GM19452 (cell line): ENCODE results near the gene OR1A2.
"Not testable (repeated sequence)": the region's sequence is repeated elsewhere in the genome, so short reads cannot be mapped to it uniquely, and the experiment has no call there.

Experiments
- ATAC-seq: cut with Tn5 transposase; IDR thresholded peaks from one replicate; pipeline ENCODE4 v1.9.1; 2021; ENCODE audit not compliant: unreplicated experiment

The OR1A2 gene

GRCh38 chr17:3197219-3197618 is at the start of gene OR1A2:
Gene OR1A2 (plus strand): TSS chr17:3197519. CDS start chr17:3197519, 0 bp downstream.
- no peak for ATAC-seq

DNA sequence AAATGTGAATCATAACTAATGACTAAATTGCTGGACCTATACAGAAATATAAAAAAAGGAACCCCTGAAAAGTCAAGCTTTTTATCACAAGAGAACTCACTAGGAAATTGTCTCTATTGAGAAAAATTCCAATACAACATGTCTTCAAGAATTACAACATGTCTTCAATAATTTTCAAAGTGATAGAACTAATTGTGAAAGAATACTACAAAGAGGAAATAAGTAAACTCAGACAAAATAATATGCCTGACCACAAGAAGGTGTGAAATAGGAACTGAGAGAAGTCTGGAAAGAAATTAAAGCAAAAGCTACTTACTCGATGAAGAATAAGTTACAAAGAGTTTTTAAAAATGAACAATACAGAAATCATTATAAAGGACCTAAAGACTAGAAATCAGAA is 40.1 kb upstream of the OR1A2 start:
- no peak for ATAC-seq

DNA sequence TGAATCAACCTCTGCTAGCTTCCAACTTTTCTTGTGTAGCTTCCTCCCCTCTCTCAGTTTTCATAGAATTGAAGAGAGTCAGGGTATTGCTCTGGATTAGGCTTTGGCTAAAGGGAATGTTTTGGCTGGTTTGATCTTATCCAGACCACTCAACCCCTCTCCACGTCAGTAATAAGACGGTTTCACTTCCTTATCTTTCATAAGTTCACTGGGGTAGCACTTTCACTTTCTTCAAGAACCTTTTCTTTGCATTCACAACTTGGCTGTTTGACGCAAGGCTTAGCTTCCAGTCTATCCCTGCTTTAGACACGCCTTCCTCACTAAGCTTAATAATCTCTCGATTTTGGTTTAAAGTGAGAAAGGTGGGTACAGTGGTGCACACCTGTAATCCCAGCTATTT is 29.7 kb upstream of the OR1A2 start:
- no peak for ATAC-seq

DNA sequence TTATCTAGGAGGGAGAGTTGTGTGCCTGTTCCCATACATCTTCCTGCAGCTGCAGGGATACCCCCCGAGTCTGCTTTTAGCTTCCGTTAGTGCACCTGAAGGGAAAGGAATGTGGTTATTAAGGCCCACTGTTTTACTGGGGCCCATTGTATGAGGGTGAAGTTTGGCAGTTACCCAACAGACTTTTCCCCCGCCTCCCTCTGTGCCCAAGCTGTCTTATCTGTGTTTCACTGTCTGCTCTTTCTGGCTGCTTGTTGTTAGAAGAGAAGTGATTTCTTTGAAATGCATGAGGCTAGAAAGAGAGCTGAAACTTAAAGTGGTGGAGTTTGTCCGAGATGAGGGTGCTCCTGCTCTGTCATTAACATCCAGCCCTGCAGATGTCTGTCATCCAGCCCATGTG is 7.4 kb upstream of the OR1A2 start:
- ATAC-seq = no peak

DNA sequence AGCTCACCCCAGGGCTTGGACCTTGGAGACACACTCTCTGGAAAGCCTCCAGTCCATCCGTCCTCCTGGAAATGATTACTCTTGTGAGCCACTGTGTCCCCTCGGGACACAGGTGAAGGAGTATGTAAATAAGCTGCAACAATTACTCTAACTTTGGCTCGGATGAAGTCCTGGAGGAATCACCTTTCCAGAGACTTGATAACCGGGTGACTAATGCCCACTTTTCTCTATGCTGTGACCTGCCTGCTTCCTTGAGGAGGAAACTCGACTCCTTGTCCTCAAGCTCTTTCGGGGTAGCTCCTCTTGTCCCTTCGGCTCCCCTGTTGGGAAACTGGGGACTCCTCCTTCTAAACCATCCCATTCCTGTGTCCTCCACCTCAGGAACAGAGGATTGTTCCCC is 10.0 kb downstream of the OR1A2 start, which contains the start of gene OR1A1:
TSS of gene OR1A1 (plus strand) at position 301 of the 400 bp plus-strand sequence. CDS start 7,954 bp downstream, outside the sequence.
- no peak for ATAC-seq

DNA sequence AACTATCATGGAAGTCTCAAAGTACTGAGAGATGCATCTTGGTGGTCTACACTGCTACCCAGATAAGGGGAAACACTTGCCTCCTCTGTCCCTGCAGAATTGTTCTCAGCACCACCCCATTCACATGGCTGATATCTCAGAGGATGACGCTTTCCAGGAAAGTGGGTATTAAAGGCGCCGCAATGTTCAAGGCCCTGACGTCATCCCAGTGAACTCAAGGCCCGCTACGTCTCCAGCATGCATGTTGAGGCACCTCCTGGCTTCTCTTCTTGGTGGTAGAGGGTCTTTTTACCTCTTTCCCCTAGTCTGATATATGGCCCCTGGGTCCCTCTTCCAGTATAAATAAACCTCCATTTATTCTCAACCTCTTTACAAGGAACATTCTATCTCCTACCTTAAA is 11.2 kb downstream of the OR1A2 start:
- ATAC-seq = no peak

- no peak for ATAC-seq
These were observed 15.7 kb downstream of the OR1A2 start for GRCh38 chr17:3213001-3213400.

GRCh38 chr17:3213587-3213986 is 16.3 kb downstream of the OR1A2 start:
- ATAC-seq = no peak

- not testable (repeated sequence) for ATAC-seq
These were observed 22.7 kb downstream of the OR1A2 start for GRCh38 chr17:3219978-3220377.

DNA sequence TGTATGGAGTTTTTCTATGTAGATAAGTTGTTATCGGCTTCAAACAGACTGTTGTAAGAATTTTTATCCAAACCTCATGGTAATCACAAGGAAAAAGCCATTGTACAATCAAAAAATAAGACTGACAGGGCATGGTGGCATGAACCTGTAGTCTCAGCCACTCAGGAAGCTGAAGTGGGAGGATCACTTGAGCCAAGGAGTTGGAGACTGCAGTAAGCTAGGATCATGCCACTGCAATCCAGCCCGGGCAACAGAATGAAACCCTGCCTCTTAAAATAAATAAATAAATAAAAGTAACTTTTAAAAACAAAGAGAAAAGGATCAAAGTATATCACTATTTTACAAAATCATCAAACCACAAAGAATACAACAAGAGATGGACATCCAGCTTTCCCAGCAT is 24.5 kb downstream of the OR1A2 start:
- no peak for ATAC-seq

DNA sequence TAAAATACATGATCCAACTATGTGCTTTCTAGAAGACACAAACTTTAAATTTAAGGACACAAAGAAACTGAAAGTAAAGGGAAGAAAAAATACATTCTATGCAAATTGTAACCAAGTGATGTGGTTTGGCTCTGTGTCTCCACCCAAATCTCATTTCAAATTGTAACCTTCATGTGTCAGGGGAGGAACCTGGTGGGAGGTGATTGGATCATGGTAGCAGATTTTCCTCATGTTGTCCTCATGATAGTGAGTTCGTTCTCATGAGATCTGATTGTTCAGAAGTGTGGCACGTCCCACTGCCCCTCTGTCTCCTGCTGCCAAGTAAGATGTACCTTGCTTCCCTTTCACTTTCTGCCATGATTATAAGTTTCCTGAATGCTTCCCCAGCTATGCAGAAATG is 25.2 kb downstream of the OR1A2 start:
- no peak for ATAC-seq

DNA sequence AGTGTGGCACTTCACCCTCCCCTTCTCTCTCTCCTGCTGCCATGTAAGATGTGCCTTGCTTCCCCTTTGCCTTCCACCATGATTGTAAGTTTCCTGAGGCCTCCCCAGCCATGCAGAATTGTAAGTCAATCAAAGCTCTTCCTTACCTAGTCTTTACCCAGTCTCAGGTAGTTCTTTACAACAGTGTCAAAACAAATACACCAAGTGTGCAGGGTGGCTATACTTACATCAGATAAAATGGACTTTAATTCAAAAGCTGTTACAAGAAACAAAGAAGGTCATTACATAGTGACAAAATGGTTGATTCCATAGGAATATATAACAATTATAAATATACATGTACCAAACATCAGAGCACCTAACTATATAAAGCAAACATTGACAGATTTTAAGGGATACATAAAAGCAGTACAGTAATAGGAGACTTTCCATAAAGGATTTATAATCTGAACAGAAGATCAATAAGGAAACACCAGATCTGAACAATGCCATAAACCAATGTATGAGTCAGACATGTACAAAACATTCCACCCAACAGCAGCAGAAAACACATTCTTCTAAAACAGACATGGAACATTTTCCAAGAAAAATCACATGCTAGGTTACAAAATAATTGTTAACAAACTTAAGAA is 27.5 kb downstream of the OR1A2 start:
- ATAC-seq = not testable (repeated sequence)

- ATAC-seq = not testable (repeated sequence)
These were observed 35.0 kb downstream of the OR1A2 start for GRCh38 chr17:3232300-3232699.

DNA sequence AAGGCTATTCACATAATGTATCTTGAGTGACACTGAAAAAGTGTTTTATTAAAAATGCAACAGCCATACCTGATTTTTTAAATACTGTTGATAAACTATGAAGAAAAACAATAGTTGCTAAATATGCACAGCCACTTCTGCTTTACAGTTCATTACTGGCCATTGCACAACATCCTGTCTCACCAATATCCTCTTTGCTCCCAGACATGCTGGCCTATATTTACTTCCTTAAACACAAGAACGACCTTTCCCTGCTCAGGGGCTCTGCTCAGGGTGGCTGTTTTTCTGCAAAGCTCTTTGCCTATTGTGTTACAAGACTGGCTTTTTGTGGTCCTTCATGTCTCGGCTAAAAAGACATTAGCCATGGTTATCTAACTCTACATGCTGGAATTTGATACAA is 41.4 kb downstream of the OR1A2 start:
- ATAC-seq = not testable (repeated sequence)

DNA sequence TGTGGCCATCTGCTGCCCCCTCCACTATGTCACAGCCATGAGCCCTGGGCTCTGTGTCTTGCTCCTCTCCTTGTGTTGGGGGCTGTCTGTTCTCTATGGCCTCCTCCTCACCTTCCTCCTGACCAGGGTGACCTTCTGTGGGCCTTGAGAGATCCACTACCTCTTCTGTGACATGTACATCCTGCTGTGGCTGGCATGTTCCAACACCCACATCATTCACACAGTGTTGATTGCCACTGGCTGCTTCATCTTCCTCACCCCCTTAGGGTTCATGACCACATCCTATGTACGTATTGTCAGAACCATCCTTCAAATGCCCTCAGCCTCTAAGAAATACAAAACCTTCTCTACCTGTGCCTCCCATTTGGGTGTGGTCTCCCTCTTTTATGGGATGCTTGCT is 43.7 kb downstream of the OR1A2 start:
- ATAC-seq = not testable (repeated sequence)

DNA sequence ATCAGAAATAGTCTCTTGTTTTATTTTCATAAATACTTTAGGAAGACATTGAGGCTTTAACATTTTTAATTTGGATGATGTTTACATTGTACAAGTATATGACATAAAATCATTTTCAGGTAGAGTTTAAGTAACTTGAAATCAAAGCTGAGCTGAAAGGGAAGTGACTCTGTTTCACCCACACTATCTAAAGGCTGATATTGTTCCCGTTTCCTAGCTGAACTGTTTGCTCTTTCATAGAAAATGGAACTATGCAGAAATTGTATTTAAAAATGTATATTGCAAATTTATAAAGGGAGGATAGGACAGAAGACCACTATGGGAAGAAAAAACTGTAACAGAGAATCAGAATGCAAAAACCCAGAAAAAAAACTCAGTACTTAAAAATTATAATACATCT is 47.5 kb downstream of the OR1A2 start:
- not testable (repeated sequence) for ATAC-seq
